Osteoblast (primary cell): Measurements from ENCODE around the gene DAPK3. TPM values are rescaled to one million over a fixed set of nuclear protein-coding genes. Genes with fewer than 3 reads are reported as not detected.

Source experiments
- DNase-seq: peaks from one replicate; pipeline ENCODE4 v3.0.0; 2011; ENCODE audit warnings: low spot score, mixed read lengths; ENCODE audit not compliant: insufficient read length; ENCODE audit errors: missing footprints
- H2AFZ ChIP-seq: 2 replicates; pipeline ENCODE4 v1.6.0; 2011; ENCODE audit warnings: mild to moderate bottlenecking, low read length
- H3K27ac ChIP-seq: 2 replicates; pipeline ENCODE4 v1.5.1; 2011; ENCODE audit warnings: mild to moderate bottlenecking, low read depth, low read length, moderate library complexity
- H3K27me3 ChIP-seq: 2 replicates; pipeline ENCODE4 v1.6.0; 2012; ENCODE audit warnings: mild to moderate bottlenecking, control low read depth, inconsistent platforms, low read length, moderate library complexity; ENCODE audit not compliant: insufficient read depth
- H3K36me3 ChIP-seq: 2 replicates; pipeline ENCODE4 v1.5.1; 2011; ENCODE audit warnings: mild to moderate bottlenecking, low read length, control low read depth, moderate library complexity; ENCODE audit not compliant: insufficient read depth
- H3K4me1 ChIP-seq: 2 replicates; pipeline ENCODE4 v1.5.1; 2011; ENCODE audit warnings: mild to moderate bottlenecking, low read length, control low read depth, moderate library complexity; ENCODE audit not compliant: insufficient read depth
- H3K4me2 ChIP-seq: 2 replicates; pipeline ENCODE4 v1.6.0; 2011; ENCODE audit warnings: mild to moderate bottlenecking, low read length; ENCODE audit not compliant: insufficient read depth
- H3K4me3 ChIP-seq: fragments of 200-600 bp; sonication (generic); 3 replicates; pipeline ENCODE4 v1.5.1; 2012; ENCODE audit warnings: mild to moderate bottlenecking, low read length, inconsistent platforms; ENCODE audit not compliant: insufficient read depth
- H3K79me2 ChIP-seq: 2 replicates; pipeline ENCODE4 v1.6.0; 2012; ENCODE audit warnings: mild to moderate bottlenecking, low read length, control low read depth, inconsistent platforms; ENCODE audit not compliant: insufficient read depth
- H3K9me3 ChIP-seq: 2 replicates; pipeline ENCODE4 v1.5.1; 2011; ENCODE audit warnings: low read depth, low read length, control low read depth
- H4K20me1 ChIP-seq: 2 replicates; pipeline ENCODE4 v1.6.0; 2012; ENCODE audit warnings: mild to moderate bottlenecking, low read length, control low read depth; ENCODE audit not compliant: insufficient read depth
- total RNA-seq: library from RNA; depleted of rRNA; stranded (reverse); fragments of >200 nt; gene quantifications from 2 replicates; pipeline ENCODE4 v1.2.3, GENCODE V29; 2012
- TF ChIP-seq, protein P1 (sequence below): IDR thresholded peaks from 2 replicates; pipeline ENCODE4 v1.5.1; 2011; ENCODE audit warnings: mild to moderate bottlenecking, low read depth, low read length, moderate library complexity; ENCODE audit errors: extremely low read depth

The DAPK3 gene
- total RNA-seq, 1 donor: 131 TPM

DNA sequence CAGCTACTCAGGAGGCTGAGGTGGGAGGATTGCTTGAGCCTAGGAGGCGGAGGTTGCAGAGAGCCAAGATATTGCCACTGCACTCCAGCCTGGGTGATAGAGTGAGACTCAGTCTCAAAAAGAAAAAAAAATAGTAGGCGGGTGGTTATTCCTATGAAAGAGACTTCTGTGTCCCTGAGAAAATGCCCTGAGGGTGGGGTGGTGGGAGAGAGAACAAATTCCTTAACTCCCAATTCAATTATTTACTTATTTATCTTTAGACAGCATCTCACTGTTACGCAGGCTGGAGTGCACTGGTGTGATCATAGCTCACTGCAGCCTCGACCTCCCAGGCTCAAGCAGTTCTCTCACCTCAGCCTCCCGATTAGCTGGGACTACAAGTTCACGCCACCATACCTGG is 24.7 kb upstream of the DAPK3 start:
- Histone ChIP-seq H4K20me1 (no peaks in the 10 kb centered on the region), H3K36me3 (no peaks in the 10 kb centered on the region), H3K4me3 (no peak overlapping the region), H3K4me2 (no peak overlapping the region), H3K9me3 (no peaks in the 10 kb centered on the region), H3K79me2 (no peaks in the 10 kb centered on the region), H3K27me3 (no peaks in the 10 kb centered on the region), H3K4me1 (no peaks in the 10 kb centered on the region), H2AFZ (no peak overlapping the region), H3K27ac (no peak overlapping the region)
- DNase-seq: no peak
- TF ChIP-seq, protein P1, sequence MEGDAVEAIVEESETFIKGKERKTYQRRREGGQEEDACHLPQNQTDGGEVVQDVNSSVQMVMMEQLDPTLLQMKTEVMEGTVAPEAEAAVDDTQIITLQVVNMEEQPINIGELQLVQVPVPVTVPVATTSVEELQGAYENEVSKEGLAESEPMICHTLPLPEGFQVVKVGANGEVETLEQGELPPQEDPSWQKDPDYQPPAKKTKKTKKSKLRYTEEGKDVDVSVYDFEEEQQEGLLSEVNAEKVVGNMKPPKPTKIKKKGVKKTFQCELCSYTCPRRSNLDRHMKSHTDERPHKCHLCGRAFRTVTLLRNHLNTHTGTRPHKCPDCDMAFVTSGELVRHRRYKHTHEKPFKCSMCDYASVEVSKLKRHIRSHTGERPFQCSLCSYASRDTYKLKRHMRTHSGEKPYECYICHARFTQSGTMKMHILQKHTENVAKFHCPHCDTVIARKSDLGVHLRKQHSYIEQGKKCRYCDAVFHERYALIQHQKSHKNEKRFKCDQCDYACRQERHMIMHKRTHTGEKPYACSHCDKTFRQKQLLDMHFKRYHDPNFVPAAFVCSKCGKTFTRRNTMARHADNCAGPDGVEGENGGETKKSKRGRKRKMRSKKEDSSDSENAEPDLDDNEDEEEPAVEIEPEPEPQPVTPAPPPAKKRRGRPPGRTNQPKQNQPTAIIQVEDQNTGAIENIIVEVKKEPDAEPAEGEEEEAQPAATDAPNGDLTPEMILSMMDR: no peak

DNA sequence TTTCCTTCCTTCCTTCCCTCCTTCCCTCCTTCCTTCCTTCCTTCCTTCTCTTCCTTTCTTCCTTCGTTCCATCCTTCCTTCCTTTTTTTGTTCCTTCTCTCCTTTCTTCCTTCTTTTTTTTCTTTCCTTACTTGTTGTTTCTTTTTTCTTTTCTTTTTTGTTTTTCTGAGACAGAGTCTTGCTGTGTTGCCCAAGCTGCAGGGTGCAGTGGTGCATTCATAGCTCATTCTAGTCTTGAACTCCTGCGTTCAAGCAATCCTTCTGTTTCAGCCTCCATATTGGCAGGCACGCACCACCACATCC is 19.9 kb upstream of the DAPK3 start:
- no peaks in the 10 kb centered on the region for H4K20me1 ChIP-seq
- no peaks in the 10 kb centered on the region for H3K79me2 ChIP-seq
- H3K4me1 ChIP-seq: peaks cover 19% of the 10 kb centered on the region
- H3K27ac ChIP-seq: no peak overlapping the region
- no peak overlapping the region for H3K4me2 ChIP-seq
- no peaks in the 10 kb centered on the region for H3K9me3 ChIP-seq
- H3K36me3 ChIP-seq: no peaks in the 10 kb centered on the region
- no peak for DNase-seq
- peak overlapping the region; percentile 78 for H2AFZ ChIP-seq
- H3K4me3 ChIP-seq: no peak overlapping the region
- TF ChIP-seq, protein P1: no peak
- no peaks in the 10 kb centered on the region for H3K27me3 ChIP-seq

DNA sequence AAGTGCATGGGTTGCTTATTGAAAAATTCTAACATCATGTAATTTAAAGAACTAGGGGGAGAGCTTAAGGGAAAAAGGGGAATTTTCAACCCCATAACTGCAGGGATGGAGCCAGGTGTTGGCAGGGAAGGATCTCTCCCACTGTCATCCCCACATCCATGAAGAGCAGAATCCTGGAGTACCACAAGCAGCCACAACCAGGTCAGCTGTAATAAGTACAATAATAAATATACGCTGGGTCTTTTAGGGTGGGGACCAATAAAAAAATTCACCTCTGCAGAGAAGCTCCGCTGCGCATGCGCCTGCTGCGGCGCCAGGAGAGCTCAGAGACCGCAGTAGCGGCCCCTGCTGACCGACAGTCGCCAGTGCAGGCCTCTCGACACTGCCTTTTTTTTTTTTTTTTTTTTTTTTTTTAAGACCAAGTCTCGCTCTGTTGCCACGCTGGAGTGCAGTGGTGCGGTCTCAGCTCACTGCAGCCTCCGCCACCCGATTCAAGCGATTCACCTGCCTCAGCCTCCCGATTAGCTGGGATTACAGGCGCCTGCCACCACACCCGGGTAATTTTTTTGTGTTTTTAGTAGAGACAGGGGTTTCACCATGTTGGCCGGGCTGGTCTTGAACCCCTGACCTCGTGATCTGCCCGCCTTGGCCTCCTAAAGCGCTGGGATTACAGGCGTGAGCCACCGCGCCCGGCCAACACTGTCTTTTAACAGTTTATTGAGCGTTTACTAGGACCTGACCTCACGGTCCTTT is 16.9 kb upstream of the DAPK3 start:
- Histone ChIP-seq H3K4me1 (peaks cover 32% of the 10 kb centered on the region), H3K79me2 (peaks cover 25% of the 10 kb centered on the region), H3K36me3 (peaks cover 21% of the 10 kb centered on the region), H3K4me2 (peak overlapping the region; percentile 99), H4K20me1 (peaks cover 24% of the 10 kb centered on the region), H3K9me3 (no peaks in the 10 kb centered on the region), H3K27me3 (no peaks in the 10 kb centered on the region), H2AFZ (peak overlapping the region; percentile 73), H3K4me3 (peak overlapping the region; percentile 46), H3K27ac (peak overlapping the region; percentile 45)
- DNase-seq: peak; percentile 92
- TF ChIP-seq, protein P1: peak; percentile 92

DNA sequence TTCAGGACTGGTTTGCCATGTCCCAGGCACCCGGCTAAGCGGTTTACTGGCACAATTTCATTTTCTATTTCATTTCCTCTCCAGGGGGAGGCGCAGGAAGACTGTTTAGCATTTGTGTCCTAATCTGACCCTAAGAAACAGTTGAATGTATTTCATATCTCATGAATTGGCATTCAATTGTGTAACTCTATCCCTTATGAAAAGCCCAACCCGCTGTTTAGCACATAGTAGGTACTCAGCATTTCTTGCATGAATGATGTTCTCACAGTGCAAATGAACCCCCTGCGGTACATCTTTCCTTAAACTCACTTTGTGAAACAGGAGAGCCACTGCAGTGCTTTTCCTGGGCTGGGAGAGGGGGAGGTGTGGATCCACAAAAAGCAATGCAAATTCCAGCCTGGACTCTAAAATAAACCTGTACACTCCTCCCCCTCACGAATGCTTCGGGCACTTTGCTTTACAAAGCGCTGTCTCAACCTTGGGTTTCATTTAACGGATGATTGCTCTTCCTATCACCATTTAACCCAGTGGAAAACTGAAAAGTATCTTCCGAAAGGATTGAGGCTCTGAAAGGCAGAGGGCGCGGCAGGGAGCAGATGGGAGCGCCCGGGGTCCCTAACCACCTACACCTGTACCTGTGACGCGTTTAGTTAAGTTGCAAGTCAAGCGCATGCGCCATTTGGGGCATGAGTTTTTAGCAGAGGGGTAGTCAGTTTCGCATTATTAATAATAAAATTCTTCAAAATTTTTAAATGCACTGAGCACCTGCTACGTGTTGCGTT is 15.6 kb upstream of the DAPK3 start:
- Histone ChIP-seq H3K79me2 (peaks cover 38% of the 10 kb centered on the region), H3K27me3 (no peaks in the 10 kb centered on the region), H3K36me3 (peaks cover 34% of the 10 kb centered on the region), H2AFZ (peak overlapping the region; percentile 86), H3K4me3 (peak overlapping the region; percentile 100), H3K27ac (no peak overlapping the region), H3K4me2 (peak overlapping the region; percentile 99), H3K4me1 (peaks cover 40% of the 10 kb centered on the region), H3K9me3 (no peaks in the 10 kb centered on the region), H4K20me1 (peaks cover 38% of the 10 kb centered on the region)
- TF ChIP-seq, protein P1: peak; percentile 70
- DNase-seq: peak; percentile 89
